HCEC 1CT (cell line): ENCODE measurements around the gene KRTAP4-11.
"Not testable (repeated sequence)": the region's sequence is repeated elsewhere in the genome, so short reads cannot be mapped to it uniquely, and the experiment has no call there.

Experiments
- DNase-seq: peaks from one replicate; pipeline ENCODE4 v3.0.0-alpha.2; 2017

The KRTAP4-11 gene

DNA sequence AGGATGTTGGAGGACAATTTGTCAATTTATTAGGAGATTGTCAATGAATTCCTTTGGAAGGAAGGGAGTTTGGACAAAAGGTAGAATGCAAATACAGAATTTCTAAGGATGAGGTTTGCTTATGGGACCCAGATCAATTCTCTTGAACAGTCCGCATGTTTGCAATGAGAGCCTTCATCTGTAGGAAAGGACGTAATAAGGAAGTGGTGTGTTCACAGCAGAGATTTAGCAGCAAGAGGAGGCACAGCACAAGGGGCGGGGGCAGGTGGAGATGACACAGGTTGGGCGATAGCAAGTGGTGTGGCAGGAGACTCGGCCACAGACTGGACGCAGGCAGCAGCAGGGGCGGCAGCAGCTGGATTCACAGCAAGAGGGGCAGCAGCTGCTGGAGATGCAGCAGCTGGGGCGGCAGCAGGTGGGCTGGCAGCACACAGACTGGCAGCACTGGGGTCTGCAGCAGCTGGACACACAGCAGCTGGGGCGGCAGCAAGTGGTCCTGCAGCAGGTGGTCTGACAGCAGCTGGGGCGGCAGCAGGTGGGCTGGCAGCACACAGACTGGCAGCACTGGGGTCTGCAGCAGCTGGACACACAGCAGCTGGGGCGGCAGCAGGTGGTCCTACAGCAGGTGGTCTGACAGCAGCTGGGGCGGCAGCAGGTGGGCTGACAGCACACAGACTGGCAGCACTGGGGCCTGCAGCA, 5.3 kb upstream of the KRTAP4-11 start:
- not testable (repeated sequence) for DNase-seq

DNA sequence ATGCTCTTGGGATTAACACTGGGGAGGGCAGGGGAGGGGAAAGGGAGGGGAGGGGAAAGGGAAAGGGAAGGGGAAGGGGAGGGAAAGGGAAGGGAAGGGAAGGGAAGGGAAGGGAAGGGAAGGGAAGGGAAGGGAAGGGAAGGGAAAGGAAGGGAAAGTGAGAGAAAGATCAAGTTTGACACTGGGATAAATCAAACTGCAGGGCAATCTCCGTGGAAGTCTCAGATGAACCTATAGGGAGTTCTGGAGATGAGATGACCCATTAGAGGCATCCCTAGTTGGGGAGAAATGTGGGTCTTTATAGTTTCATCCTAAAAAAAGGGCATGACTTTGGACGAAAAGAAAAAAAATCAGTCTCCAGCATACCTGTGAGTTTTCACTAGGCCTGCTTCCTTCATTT, 3.6 kb upstream of the KRTAP4-11 start:
- no peak for DNase-seq

DNA sequence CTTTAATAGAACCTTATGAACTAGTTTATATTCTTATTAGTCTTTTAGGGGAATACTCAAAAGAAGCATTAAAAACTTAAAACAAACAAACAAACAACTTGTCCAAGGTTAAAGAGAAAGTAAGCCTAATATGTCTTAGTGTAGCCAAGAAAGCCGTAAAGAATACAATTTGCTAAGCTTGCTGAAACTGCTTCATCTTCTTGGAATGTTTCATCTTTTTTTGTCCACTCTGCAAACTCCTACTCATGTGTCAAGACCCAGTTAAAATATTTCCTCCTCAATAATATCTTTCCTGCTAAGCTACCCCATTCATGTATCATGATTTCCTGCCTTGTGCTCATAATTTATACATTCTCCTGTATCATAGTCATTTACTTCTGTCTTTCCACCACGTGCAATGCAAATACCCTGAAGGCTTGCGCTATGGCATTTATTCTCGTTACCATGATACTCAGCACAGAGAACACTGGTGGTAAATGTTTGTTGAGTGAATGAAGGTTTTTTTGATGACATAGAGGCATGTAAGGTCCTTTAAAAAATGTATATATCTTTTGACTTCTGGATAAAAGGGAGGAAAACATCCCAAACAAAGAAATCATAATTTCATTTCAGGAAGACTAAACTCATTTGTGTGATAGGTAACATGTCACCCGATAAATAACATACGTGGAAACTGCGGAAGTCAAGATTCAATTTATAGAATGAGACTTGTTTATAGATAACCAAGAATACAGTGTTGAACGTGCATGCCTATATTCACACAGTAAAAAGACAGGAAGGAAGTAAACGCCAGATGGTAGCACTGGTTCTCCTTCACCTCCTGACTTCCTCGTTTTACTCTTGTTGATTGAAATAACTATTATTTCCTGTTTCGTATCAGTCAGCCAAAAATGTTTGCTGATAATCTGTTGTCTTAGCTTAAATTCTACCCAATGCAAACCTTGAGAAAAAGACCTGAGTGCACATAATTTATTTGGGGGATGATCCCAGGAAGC, 1.8 kb upstream of the KRTAP4-11 start:
- DNase-seq, result peak; percentile 56

DNA sequence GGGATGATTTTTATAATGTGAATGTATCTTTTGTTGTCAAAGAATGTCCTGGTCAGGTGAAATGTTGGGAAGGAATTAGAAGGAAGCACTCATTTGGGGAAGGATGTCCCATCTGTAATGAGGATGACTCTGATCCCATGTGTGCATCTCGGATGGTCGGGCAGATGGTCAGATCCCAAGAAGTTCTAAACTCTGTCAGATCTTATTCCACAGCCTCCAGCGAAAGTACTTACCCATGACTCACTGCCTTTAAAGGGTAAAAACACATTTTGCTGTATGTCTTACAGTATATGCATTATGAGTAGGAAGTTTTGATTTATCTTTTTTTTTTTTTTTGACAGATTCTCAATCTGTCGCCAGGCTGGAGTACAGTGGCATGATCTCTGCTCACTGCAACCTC, 548 bp upstream of the KRTAP4-11 start:
- peak; percentile 51 for DNase-seq

DNA sequence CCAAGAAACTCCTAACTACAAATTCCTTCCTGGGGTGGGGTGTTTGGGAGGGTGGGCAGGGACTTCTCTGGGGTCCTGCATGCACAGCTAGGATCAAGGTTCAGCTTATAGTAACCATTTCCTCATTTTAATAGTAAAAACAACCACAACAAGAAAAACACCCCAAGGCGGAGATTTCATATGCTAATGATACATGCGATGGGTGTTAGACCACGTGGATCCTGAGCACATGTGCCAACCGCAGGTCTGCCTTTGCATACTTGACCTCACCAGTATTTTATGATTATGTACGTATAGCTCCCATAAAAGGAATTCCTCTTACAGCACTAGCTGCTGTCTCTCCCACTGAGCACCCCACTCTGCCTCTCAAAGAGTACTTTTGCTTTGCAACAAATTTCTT, 1.9 kb downstream of the KRTAP4-11 start:
- DNase-seq, result no peak

DNA sequence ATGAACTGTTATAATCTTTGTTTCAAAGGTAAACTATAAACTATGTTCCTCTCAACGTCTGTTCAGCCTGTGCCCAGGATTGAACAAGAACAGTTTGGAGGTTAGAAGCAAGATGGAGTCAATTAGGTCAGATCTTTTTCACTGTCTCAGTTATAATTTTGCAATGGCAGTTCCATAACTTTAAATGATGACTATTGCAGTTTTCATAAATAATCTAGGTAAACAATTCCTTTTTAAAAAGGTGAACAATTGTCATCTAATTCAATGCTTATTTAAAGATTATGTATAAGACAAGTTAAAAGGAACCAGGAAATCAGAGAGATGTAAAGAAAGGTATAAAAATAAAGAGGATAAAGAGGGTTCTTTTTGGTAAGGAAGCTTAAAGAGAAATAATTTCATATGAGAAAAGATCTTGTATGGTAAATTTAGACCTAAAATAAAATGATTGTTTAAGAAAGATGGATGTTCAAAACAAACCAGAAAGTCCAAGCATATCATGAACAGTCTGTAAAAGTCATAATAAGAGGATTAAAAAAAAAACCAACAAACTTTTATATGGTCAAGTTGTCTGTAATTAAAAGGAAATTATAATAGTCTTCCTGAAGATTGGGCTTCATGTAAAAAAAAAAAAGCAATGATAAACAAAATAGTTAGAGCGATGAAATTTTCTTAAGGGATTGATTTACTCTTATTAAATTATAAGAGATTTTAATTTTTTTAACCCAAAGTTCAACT, 6.9 kb downstream of the KRTAP4-11 start:
- no peak for DNase-seq

DNA sequence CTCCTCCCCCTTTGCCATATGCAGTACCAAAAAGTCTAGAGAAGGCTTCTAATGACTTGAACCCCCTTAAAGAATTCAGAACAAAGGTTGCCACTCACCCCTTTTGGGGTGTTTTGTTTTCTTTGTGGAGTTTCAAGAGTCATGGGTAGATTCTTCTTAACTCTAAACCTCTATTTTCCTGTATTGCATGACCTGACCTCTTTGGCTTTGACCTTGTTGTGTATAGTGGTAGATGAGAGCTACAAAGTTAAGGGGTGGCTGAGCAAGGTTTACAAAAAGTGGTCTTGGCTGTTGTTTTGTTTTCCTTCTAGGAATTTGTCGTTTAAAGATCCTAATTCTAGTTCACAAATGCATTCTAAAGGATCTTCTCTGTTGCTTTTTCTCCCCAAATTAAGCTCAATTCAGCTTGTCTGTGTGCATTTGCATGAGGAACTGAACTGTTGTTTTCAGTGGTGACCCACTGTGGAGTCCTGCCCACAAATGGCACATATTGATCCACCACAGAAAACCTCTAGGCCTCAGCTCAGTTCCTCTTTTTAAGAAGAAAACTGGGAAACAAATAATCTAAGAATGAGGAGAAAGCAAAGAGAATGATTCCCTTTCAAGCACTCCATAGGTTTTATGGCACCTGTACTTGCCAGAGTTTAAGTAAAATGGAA, 9.3 kb downstream of the KRTAP4-11 start:
- DNase-seq, result not testable (repeated sequence)

DNA sequence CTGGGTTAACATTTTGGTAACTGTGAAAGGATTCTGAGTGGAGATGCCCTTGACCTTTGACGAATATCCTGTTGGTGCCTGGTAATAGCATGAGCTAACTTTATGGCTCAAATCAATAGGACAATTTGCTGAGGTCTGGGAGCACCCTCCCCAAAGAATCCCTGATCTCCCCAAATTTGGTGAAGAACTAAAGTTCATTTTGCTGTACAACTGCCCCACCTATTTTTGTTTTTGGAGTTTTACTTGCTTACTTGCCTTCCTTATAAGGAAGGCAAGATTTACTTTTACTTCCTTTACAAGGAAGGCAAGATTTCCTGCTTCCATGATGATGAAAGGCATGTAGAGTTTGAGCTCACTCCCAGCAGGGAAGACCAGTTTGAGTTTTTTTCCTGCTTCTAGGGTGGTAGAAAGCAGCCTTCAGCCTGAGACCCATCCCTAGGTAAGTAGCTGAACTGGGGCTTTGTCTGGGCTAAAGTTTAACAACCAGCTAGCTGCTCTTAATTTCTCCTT, 10.2 kb downstream of the KRTAP4-11 start:
- no peak for DNase-seq

DNA sequence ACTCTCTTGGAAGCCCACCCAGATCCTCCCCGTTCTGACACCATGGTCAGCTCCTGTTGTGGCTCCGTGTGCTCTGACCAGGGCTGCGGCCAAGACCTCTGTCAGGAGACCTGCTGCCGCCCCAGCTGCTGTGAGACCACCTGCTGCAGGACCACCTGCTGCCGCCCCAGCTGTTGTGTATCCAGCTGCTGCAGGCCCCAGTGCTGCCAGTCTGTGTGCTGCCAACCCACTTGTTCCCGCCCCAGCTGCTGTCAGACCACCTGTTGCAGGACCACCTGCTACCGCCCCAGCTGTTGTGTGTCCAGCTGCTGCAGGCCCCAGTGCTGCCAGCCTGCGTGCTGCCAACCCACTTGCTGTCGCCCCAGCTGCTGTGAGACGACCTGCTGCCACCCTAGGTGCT, 12.8 kb downstream of the KRTAP4-11 start, which contains the start of gene KRTAP4-9:
Gene KRTAP4-9, plus strand, starts transcription at position 43 of the 400 bp plus-strand sequence. Its CDS starts 0 bp downstream, at position 43.
- not testable (repeated sequence) for DNase-seq

DNA sequence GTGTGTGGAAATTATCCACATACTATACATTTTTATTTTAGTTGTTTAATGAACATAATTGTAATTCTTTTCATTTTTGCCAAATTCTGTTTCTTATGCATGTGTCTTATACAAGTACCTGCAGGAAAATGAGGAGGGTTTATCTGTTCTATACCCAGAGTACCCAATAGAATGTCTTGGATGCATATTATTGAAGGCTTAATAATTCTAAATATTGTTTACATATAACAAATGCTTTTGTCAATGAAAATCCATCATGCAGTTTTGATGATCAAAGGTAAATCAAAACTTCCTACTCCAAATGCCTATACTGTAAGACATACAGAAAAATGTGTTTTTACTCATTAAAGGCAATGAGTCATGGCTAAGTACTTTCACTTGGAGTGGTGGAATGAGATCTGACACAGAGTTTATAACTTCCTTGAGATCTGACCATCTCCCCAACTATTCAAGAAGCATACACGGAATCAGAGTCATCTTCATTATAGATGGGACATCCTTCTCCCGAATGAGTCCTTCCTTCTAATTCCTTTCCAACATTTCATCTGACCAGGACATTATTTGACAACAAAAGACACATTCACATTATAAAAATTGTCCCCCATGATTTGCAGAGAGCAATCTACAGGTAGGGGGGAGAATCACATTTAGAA, 13.7 kb downstream of the KRTAP4-11 start:
- DNase-seq, result peak; percentile 60

DNA sequence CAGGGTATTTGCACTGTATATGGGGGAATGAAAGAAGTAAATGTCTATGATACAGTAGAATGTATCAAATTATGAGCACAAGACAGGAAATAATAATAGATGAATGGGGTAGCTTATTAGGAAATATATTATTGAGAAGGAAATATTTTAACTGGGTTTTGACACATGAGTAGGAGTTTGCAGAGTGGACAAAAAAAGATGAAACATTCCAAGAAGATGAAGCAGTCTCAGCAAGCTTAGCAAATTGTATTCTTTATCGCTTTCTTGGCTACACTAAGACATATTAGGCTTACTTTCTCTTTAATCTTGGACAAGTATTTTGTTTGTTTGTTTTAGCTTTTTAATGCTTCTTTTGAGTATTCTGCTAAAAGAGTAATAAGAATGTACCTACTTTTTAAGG, 14.3 kb downstream of the KRTAP4-11 start:
- peak; percentile 44 for DNase-seq

DNA sequence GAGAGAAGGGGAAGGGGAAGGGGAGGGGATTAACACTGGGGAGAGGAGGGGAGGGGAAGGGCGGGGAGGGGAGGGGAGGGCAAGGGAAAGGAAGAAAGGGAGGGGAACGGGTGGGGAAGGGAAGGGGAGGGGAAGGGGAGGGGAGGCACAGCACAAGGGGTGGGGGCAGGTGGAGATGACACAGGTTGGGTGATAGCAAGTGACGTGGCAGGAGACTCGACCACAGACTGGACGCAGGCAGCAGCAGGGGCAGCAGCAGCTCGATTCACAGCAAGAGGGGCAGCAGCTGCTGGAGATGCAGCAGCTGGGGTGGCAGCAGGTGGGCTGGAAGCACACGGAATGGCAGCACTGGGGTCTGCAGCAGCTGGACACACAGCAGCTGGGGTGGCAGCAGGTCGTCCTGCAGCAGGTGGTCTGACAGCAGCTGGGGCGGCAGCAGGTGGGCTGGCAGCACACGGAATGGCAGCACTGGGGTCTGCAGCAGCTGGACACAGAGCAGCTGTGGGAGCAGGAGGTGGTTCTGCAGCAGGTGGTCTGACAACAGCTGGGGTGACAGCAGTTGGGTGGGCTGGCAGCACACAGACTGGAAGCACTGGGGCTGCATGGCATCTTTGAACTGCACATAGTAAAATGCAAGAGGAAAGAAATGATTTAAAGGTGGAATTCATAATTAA, 16.4 kb downstream of the KRTAP4-11 start, which contains the start of gene KRTAP4-16:
Gene KRTAP4-16, minus strand, starts transcription at position 624 of the 674 bp plus-strand sequence. Its CDS starts 0 bp downstream, at position 624.
- no peak for DNase-seq

DNA sequence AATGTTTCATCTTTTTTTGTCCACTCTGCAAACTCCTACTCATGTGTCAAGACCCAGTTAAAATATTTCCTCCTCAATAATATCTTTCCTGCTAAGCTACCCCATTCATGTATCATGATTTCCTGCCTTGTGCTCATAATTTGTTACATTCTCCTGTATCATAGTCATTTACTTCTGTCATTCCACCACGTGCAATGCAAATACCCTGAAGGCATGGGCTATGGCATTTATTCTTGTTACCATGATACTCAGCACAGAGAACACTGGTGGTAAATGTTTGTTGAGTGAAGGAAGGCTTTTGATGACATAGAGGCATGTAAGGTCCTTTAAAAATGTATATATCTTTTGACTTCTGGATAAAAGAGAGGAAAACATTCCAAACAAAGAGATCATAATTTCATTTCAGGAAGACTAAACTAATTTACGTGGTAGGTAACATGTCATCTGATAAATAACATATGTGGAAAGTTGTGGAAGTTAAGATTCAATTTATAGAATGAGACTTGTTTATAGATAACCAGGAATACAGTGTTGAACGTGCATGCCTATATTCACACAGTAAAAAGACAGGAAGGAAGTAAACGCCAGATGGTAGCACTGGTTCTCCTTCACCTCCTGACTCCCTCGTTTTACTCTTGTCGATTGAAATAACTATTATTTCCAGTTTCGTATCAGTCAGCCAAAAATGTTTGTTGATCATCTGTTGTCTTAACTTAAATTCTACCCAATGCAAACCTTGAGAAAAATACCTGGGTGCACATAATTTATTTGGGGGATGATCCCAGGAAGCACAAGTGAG, 18.3 kb downstream of the KRTAP4-11 start:
- DNase-seq, result peak; percentile 69

DNA sequence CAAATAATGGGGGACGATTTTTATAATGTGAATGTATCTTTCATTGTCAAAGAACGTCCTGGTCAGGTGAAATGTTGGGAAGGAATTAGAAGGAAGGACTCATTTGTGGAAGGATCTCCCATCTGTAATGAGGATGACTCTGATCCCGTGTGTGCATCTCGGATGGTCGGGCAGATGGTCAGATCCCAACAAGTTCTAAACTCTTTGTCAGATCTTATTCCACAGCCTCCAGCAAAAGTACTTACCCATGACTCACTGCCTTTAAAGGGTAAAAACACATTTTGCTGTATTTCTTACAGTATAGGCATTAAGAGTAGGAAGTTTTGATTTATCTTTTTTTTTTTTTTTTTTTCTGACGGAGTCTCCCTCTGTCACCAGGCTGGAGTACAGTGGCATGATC, 19.7 kb downstream of the KRTAP4-11 start:
- DNase-seq, result peak; percentile 58

DNA sequence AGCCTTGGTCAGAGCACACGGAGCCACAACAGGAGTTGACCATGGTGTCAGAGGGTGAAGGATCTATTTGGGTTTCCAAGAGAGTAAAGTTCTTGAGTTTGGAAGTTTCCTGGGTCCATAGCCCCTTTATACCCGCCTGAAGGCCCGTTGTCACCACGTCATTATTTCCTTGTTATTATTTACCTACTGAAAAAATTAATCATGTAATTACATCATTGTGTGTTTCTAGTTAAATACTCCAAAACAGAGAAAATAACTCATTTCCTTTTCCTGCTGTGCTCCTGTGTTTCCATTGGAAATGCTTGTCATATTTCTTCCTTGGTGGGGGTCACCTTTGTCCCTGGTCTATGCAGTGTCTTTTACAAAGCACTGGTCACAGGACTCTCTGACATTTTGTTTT, 20.1 kb downstream of the KRTAP4-11 start, which contains the start of gene KRTAP4-8:
Gene KRTAP4-8, minus strand, starts transcription at position 101 of the 400 bp plus-strand sequence. Its CDS starts 58 bp downstream, at position 43.
- DNase-seq, result no peak

DNA sequence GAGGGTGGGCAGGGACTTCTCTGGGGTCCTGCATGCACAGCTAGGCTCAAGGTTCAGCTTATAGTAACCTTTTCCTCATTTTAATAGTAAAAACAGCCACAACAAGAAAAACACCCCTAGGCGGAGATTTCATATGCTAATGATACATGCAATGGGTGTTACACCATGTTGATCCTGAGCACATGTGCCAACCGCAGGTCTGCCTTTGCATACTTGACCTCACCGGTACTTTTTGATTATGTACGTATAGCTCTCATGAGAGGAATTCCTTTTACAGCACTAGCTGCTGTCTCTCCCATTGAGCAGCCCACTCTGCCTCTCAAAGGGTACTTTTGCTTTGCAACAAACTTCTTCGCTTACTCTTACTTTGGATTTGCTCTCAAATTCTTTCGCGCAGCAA, 22.1 kb downstream of the KRTAP4-11 start:
- DNase-seq, result no peak

DNA sequence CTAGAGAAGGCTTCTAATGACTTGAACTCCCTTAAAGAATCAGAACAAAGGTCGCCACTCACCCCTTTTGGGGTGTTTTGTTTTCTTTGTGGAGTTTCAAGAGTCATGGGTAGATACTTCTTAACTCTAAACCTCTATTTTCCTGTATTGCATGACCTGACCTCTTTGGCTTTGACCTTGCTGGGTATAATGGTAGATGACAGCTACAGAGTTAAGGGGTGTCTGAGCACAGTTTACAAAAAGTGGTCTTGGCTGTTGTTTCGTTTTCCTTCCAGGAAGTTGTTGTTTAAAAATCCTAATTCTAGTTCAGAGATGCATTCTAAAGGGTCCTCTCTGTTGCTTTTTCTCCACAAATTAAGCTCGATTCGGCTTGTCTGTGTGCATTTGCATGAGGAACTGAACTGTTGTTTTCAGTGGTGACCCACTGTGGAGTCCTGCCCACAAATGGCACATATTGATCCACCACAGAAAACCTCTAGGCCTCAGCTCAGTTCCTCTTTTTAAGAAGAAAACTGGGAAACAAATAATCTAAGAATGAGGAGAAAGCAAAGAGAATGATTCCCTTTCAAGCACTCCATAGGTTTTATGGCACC, 29.3 kb downstream of the KRTAP4-11 start:
- not testable (repeated sequence) for DNase-seq

DNA sequence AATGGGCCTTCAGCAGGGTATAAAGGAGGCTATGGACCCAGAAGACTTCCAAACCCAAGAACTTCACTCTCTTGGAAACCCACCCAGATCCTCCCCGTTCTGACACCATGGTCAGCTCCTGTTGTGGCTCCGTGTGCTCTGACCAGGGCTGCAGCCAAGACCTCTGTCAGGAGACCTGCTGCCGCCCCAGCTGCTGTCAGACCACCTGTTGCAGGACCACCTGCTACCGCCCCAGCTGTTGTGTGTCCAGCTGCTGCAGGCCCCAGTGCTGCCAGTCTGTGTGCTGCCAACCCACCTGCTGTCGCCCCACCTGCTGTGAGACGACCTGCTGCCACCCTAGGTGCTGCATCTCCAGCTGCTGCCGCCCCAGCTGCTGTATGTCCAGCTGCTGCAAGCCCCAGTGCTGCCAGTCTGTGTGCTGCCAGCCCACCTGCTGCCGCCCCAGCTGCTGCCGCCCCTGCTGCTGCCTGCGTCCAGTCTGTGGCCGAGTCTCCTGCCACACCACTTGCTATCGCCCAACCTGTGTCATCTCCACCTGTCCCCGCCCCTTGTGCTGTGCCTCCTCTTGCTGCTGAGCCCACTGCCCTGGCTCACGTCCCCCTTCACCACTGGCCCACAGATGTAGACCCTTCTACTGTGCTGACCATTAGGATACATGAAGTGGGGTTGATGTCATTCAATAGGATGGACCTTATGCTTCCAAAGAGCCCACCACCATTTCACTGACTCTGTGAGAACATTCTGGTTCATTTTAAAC, 33.9 kb downstream of the KRTAP4-11 start, which contains the start of gene KRTAP4-7:
Gene KRTAP4-7, plus strand, starts transcription at position 51 of the 757 bp plus-strand sequence. Its CDS starts 57 bp downstream, at position 108.
- not testable (repeated sequence) for DNase-seq
